GM12892 (cell line): ENCODE data around the gene TSPAN5.

Source experiments
- DNase-seq: peaks from one replicate; pipeline ENCODE4 v3.0.0; 2011; ENCODE audit not compliant: insufficient read length
- FAIRE-seq: peaks from 2 replicates; lab custom pipeline; 2011; peaks lifted over from hg19 to GRCh38; lab: Jason Lieb, UNC
- POLR2A ChIP-seq: IDR thresholded peaks from 2 replicates; pipeline ENCODE4 v1.6.1; 2011; ENCODE audit warnings: low read depth, low read length, control low read depth
- POLR2AphosphoS5 ChIP-seq: IDR thresholded peaks from 2 replicates; pipeline ENCODE4 v1.6.1; 2011; ENCODE audit warnings: low read depth, low read length, control low read depth
- TAF1 ChIP-seq: IDR thresholded peaks from 2 replicates; pipeline ENCODE4 v1.6.1; 2011; ENCODE audit warnings: low read depth, mild to moderate bottlenecking, control low read depth, low read length, borderline replicate concordance

TSPAN5 gene

GRCh38 chr4:98444371-98444770, 214.0 kb downstream of the TSPAN5 start:
- no peak for TF ChIP-seq POLR2AphosphoS5
- no peak for TF ChIP-seq POLR2A
- TF ChIP-seq TAF1 = no peak
- DNase-seq = no peak
- no peak for FAIRE-seq

GRCh38 chr4:98434816-98435215, 223.6 kb downstream of the TSPAN5 start:
- no peak for FAIRE-seq
- TF ChIP-seq TAF1 (no peak), POLR2AphosphoS5 (no peak), POLR2A (no peak)
- DNase-seq = no peak

DNA sequence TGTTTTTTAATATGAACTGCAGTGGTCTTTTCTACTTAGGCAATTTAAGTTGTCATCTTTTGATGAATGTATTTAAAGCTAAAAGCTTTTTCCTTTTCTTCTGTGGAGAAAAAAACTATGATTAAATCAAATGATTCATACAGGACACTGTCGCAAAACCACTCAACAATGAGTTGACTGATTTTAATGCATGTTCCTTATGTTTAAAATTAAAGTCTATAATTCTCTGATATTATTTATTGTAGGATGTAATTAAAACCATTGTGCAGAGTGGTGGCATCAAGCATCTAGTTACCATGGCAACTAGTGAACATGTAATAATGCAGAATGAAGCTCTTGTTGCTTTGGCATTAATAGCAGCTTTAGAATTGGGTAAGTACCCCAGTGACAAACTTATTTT, 224.7 kb downstream of the TSPAN5 start:
- TF ChIP-seq TAF1 (no peak), POLR2AphosphoS5 (no peak), POLR2A (no peak)
- DNase-seq (no peak), FAIRE-seq (no peak)

GRCh38 chr4:98430708-98431403, 227.6 kb downstream of the TSPAN5 start:
- FAIRE-seq = no peak
- TF ChIP-seq TAF1 = no peak
- TF ChIP-seq POLR2AphosphoS5 = no peak
- no peak for TF ChIP-seq POLR2A
- DNase-seq = no peak

- no peak for TF ChIP-seq POLR2A
- FAIRE-seq (no peak), DNase-seq (no peak)
These were observed 235.4 kb downstream of the TSPAN5 start for GRCh38 chr4:98423009-98423408.

- DNase-seq (no peak), FAIRE-seq (no peak)
- TF ChIP-seq TAF1 (no peak), POLR2AphosphoS5 (no peak), POLR2A (no peak)
These were observed 237.3 kb downstream of the TSPAN5 start for GRCh38 chr4:98421111-98421510.
